Neural crest cell (in vitro differentiated cells): Measurements from ENCODE around the gene CFAP300. TPM values are rescaled to one million over a fixed set of nuclear protein-coding genes. Genes with fewer than 3 reads are reported as not detected.

Source experiments
- DNase-seq: peaks from one replicate; pipeline ENCODE4 v3.0.0; 2021; ENCODE audit warnings: low read depth, mixed read lengths, low spot score
- H3K27ac Mint-ChIP-seq: one replicate; pipeline ENCODE4 v1.8.0; 2021; ENCODE audit warnings: mild to moderate bottlenecking, mixed read lengths; ENCODE audit not compliant: unreplicated experiment
- H3K27me3 Mint-ChIP-seq: 2 replicates; pipeline ENCODE4 v1.8.0; 2021; ENCODE audit warnings: low read depth, mild to moderate bottlenecking, mixed read lengths
- H3K36me3 Mint-ChIP-seq: 2 replicates; pipeline ENCODE4 v1.8.0; 2021; ENCODE audit warnings: low read depth, mild to moderate bottlenecking, mixed read lengths
- H3K4me1 Mint-ChIP-seq: 2 replicates; pipeline ENCODE4 v1.8.0; 2021; ENCODE audit warnings: mixed read lengths
- H3K4me3 Mint-ChIP-seq: one replicate; pipeline ENCODE4 v1.8.0; 2021; ENCODE audit warnings: mild to moderate bottlenecking, mixed read lengths
- H3K9me3 Mint-ChIP-seq: 2 replicates; pipeline ENCODE4 v1.8.0; 2021; ENCODE audit warnings: mixed read lengths
- CTCF ChIP-seq: fragments of 200-600 bp; sonication (generic); conservative IDR thresholded peaks from 2 replicates; pipeline ENCODE4 v1.5.0; 2021; ENCODE audit warnings: antibody characterized with exemption, mild to moderate bottlenecking
- total RNA-seq: library from RNA; stranded (reverse); gene quantifications from 2 replicates; pipeline ENCODE4 v1.2.1, GENCODE V29; 2021

The CFAP300 gene
- total RNA-seq, 1 donor from 2014 or later = 6.2 TPM

- Mint-ChIP-seq H3K27ac (no peak overlapping the region), H3K36me3 (peaks cover 2% of the 10 kb centered on the region)
- TF ChIP-seq CTCF = no peak
Observed at GRCh38 chr11:102061276-102061675, 14.0 kb downstream of the CFAP300 start.

DNA sequence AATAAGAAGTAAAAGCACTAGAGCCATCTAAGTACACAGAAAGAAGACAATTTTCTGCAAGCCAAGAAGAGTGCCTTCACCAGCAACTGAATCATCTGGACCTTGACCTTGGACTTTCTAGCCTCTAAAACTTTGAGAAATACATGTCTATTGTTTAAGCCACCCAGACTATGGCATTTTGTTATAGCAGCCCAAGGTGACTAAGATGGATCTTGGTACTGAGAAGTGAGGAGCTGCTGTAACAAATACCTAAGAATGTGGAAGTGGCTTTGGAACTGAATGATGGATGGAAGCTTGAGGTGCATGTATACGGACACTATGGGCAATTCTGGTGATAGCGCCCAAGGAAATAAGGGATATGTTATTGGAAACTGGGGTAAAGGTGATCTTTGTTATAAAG lies 14.9 kb downstream of the CFAP300 start:
- H3K9me3 Mint-ChIP-seq = peaks cover 3% of the 10 kb centered on the region
- H3K27me3 Mint-ChIP-seq = no peaks in the 10 kb centered on the region
- TF ChIP-seq CTCF = no peak
- no peak for DNase-seq
- H3K4me1 Mint-ChIP-seq = no peaks in the 10 kb centered on the region
- no peak overlapping the region for H3K4me3 Mint-ChIP-seq
- H3K27ac Mint-ChIP-seq = no peak overlapping the region
- H3K36me3 Mint-ChIP-seq = peaks cover 2% of the 10 kb centered on the region

More at GRCh38 chr11:102061276-102061675, 14.0 kb downstream of the CFAP300 start:
- peaks cover 3% of the 10 kb centered on the region for H3K9me3 Mint-ChIP-seq
- H3K27me3 Mint-ChIP-seq = no peaks in the 10 kb centered on the region
- H3K4me1 Mint-ChIP-seq = no peaks in the 10 kb centered on the region
- DNase-seq = no peak
- H3K4me3 Mint-ChIP-seq = no peak overlapping the region

- peaks cover 3% of the 10 kb centered on the region for H3K4me1 Mint-ChIP-seq
- no peak overlapping the region for H3K27ac Mint-ChIP-seq
- H3K27me3 Mint-ChIP-seq = no peaks in the 10 kb centered on the region
- no peak overlapping the region for H3K4me3 Mint-ChIP-seq
- no peak for DNase-seq
- peaks cover 3% of the 10 kb centered on the region for H3K9me3 Mint-ChIP-seq
- no peak for TF ChIP-seq CTCF
- H3K36me3 Mint-ChIP-seq = peaks cover 2% of the 10 kb centered on the region
Observed at GRCh38 chr11:102064316-102064715, 17.1 kb downstream of the CFAP300 start.

DNA sequence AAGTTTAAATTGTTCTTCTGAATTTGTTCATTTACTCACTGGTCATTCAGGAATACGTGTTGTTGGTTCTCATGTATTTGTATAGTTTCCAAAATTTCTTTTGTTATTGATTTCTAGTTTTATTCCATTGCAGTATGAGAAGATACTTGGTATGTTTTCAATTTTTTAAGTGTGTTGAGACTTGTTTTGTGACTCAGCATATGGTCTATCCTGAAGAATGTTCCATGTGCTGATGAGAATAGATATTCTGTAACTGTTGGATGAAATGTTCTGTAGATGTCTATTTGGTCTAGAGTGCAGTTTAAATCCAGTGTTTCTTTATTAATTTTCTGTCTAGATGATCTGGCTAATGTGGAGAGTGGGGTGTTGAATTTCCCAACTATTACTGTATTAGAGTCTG lies 23.5 kb downstream of the CFAP300 start:
- Mint-ChIP-seq H3K4me1 (peaks cover 3% of the 10 kb centered on the region), H3K27me3 (no peaks in the 10 kb centered on the region), H3K27ac (no peak overlapping the region), H3K4me3 (no peak overlapping the region), H3K9me3 (peaks cover 25% of the 10 kb centered on the region), H3K36me3 (peaks cover 26% of the 10 kb centered on the region)
- TF ChIP-seq CTCF = no peak
- no peak for DNase-seq

GRCh38 chr11:102071497-102072472 lies 24.5 kb downstream of the CFAP300 start:
- no peak overlapping the region for H3K27ac Mint-ChIP-seq
- H3K4me1 Mint-ChIP-seq = peaks cover 3% of the 10 kb centered on the region
- H3K4me3 Mint-ChIP-seq = no peak overlapping the region
- DNase-seq = no peak
- no peak for TF ChIP-seq CTCF
- peaks cover 26% of the 10 kb centered on the region for H3K36me3 Mint-ChIP-seq
- peaks cover 25% of the 10 kb centered on the region for H3K9me3 Mint-ChIP-seq
- H3K27me3 Mint-ChIP-seq = no peaks in the 10 kb centered on the region
